GM12878 (cell line): ENCODE measurements around the gene TBC1D25. TPM values are rescaled to one million over a fixed set of nuclear protein-coding genes. Genes with fewer than 3 reads are reported as not detected.
"Not testable (repeated sequence)": the region's sequence is repeated elsewhere in the genome, so short reads cannot be mapped to it uniquely, and the experiment has no call there.

Experiments used
- ATAC-seq: fragments of 200-7000 bp; cut with Tn5 transposase; 3 replicates; pipeline ENCODE4 v1.9.1; 2020; ENCODE audit warnings: mild to moderate bottlenecking, moderate library complexity
- BruUV-seq: library from RNA; stranded (reverse); fragments of 400-500 nt; replicated peaks from 2 replicates; lab custom pipeline; 2021; lab: Mats Ljungman, UMichigan
- CTCF ChIA-PET: fragments of 300-600 bp; sonication (Branson Sonifier 250); formaldehyde crosslinking; extraction: SDS; loops from one replicate; lab custom pipeline; 2021; ENCODE audit warnings: inconsistent platforms; lab: Yijun Ruan, JAX
- POLR2A ChIA-PET: fragments of 350-600 bp; formaldehyde crosslinking; extraction: SDS; loops from one replicate; lab custom pipeline; 2021; ENCODE audit warnings: inconsistent platforms; lab: Charles Lee
- RAD21 ChIA-PET: fragments of 300-600 bp; sonication (Branson Sonifier 250); formaldehyde crosslinking; loops from one replicate; lab custom pipeline; 2023; ENCODE audit warnings: antibody characterized with exemption; ENCODE audit not compliant: unreplicated experiment; lab: Charles Lee
- SMC1A ChIA-PET: fragments of 300-600 bp; sonication (Branson Sonifier 250); formaldehyde crosslinking; loops from one replicate; lab custom pipeline; 2023; ENCODE audit not compliant: unreplicated experiment, uncharacterized antibody; lab: Charles Lee
- DNase-seq: peaks from one replicate; pipeline ENCODE4 v3.0.0-alpha.2; 2011; ENCODE audit warnings: low read depth, low spot score
- FAIRE-seq: peaks from 3 replicates; lab custom pipeline; 2011; peaks lifted over from hg19 to GRCh38; lab: Jason Lieb, UNC
- H2AFZ ChIP-seq: 2 replicates; pipeline ENCODE4 v1.6.0; 2011; ENCODE audit warnings: low read depth, low read length, control low read depth; ENCODE audit not compliant: control insufficient read depth
- H3K27ac ChIP-seq: 2 replicates; pipeline ENCODE4 v1.5.1; 2011; ENCODE audit warnings: control low read depth; ENCODE audit not compliant: control insufficient read depth, insufficient read depth
- H3K27me3 ChIP-seq, 2 experiments: replicated peaks in 1 of 2; 2 replicates each; pipeline versions ENCODE4 v1.6.0 to v1.6.1; 2011; ENCODE audit warnings: low read length in 1 of 2; ENCODE audit not compliant: control insufficient read depth in 2 of 2, insufficient read depth in 2 of 2
- H3K36me3 ChIP-seq, 2 experiments: 2 replicates each; pipeline ENCODE4 v1.5.1; 2011; ENCODE audit warnings: low read length in 1 of 2; ENCODE audit not compliant: control insufficient read depth in 2 of 2, insufficient read depth in 2 of 2
- H3K4me1 ChIP-seq: 2 replicates; pipeline ENCODE4 v1.6.1; 2011; ENCODE audit warnings: mild to moderate bottlenecking, low read length, moderate library complexity, mixed read lengths; ENCODE audit not compliant: control insufficient read depth, insufficient read depth
- H3K4me2 ChIP-seq: 2 replicates; pipeline ENCODE4 v1.6.0; 2011; ENCODE audit warnings: control low read depth; ENCODE audit not compliant: control insufficient read depth, insufficient read depth
- H3K4me3 ChIP-seq: fragments of 200-600 bp; sonication (generic); 2 replicates; pipeline ENCODE4 v1.5.1; 2016
- H3K79me2 ChIP-seq: 2 replicates; pipeline ENCODE4 v1.6.0; 2011; ENCODE audit warnings: low read length; ENCODE audit not compliant: control insufficient read depth, insufficient read depth
- H3K9ac ChIP-seq: 2 replicates; pipeline ENCODE4 v1.8.0; 2011; ENCODE audit warnings: low read length, control low read depth, mixed read lengths; ENCODE audit not compliant: control insufficient read depth, insufficient read depth
- H3K9me3 ChIP-seq: replicated peaks from 3 replicates; pipeline ENCODE4 v1.5.1; 2011; ENCODE audit warnings: mild to moderate bottlenecking, low read length; ENCODE audit not compliant: control insufficient read depth, insufficient read depth
- H4K20me1 ChIP-seq: 2 replicates; pipeline ENCODE4 v1.6.0; 2011; ENCODE audit not compliant: control insufficient read depth, insufficient read depth
- HCFC1 ChIP-seq: fragments of 150-350 bp; IDR thresholded peaks from 2 replicates; pipeline ENCODE4 v1.6.1; 2014; ENCODE audit warnings: low read length
- HDAC6 ChIP-seq: fragments of 200-600 bp; sonication (generic); IDR thresholded peaks from one replicate; pipeline ENCODE4 v1.8.0; 2017; ENCODE audit warnings: antibody characterized with exemption; ENCODE audit not compliant: unreplicated experiment
- IKZF2 ChIP-seq, 2 experiments: fragments of 450-650 bp; IDR thresholded peaks; 2 replicates each; pipeline ENCODE4 v1.6.1; 2017; ENCODE audit warnings: mild to moderate bottlenecking in 2 of 2, moderate library complexity in 2 of 2
- KAT2A ChIP-seq: conservative IDR thresholded peaks from 2 replicates; pipeline ENCODE4 v1.6.1; 2011; ENCODE audit warnings: low read depth, low read length; ENCODE audit not compliant: control insufficient read depth
- MTA3 ChIP-seq: IDR thresholded peaks from 2 replicates; pipeline ENCODE4 v1.6.1; 2012; ENCODE audit warnings: low read length, inconsistent platforms, borderline replicate concordance
- NFXL1 ChIP-seq: fragments of 450-650 bp; IDR thresholded peaks from 2 replicates; pipeline ENCODE4 v1.6.1; 2017; ENCODE audit warnings: antibody characterized with exemption, mild to moderate bottlenecking, borderline replicate concordance
- NFYA ChIP-seq: IDR thresholded peaks from 2 replicates; pipeline ENCODE4 v1.6.1; 2011; ENCODE audit warnings: low read depth, mild to moderate bottlenecking, low read length, improper control_type of control experiment, borderline replicate concordance
- PML ChIP-seq: IDR thresholded peaks from 2 replicates; pipeline ENCODE4 v1.6.1; 2012; ENCODE audit warnings: low read length, inconsistent platforms
- RAD51 ChIP-seq: fragments of 450-650 bp; IDR thresholded peaks from 2 replicates; pipeline ENCODE4 v1.6.1; 2016; ENCODE audit warnings: moderate library complexity, mild to moderate bottlenecking, inconsistent platforms
- SP1 ChIP-seq: IDR thresholded peaks from one replicate; pipeline ENCODE4 v1.6.1; 2011; ENCODE audit warnings: low read depth, low read length
- TCF3 ChIP-seq: IDR thresholded peaks from 2 replicates; pipeline ENCODE4 v1.6.1; 2012; ENCODE audit warnings: low read depth, mild to moderate bottlenecking, low read length, borderline replicate concordance; ENCODE audit not compliant: insufficient read depth
- WGBS: methylation state at CpG from one replicate; pipeline ENCODE4 v1.1.6; 2016; ENCODE audit warnings: low lambda C conversion rate; ENCODE audit not compliant: insufficient replicate concordance, insufficient coverage; ENCODE audit errors: missing lambda C conversion rate; 5-methylcytosine and 5-hydroxymethylcytosine counted together
- in situ Hi-C: fragments of 300-500 bp; cut with MboI; formaldehyde crosslinking; loops from 9 replicates; pipeline ENCODE4 v1.14.3; 2018; ENCODE audit warnings: mixed read lengths
- intact Hi-C: fragments of 100-400 bp; cut with micrococcal nuclease; formaldehyde crosslinking; loops from one replicate; pipeline ENCODE4 v1.14.2; 2022; ENCODE audit not compliant: unreplicated experiment
- polyA plus RNA-seq, 11 experiments: library from polyadenylated mRNA; depleted of rRNA in 4 of 11; unstranded in 6 of 11; stranded (reverse) in 5 of 11; fragments of >200 nt; fragmentation: Nextera tagmentation in 4 of 11; fragmentation: Illumina TruSeq in 1 of 11; extraction: Ambion mirVana in 4 of 11; extraction: Trizol in 1 of 11; gene quantifications; 1 replicate in 1 of 11; 2 replicates in 10 of 11; pipeline versions ENCODE4 v1.2.1 to v1.2.3, GENCODE V29; 2011 to 2016; ENCODE audit warnings: inconsistent platforms in 2 of 11, missing spikeins in 2 of 11, low read depth in 1 of 11
- total RNA-seq, 4 experiments: library from RNA; depleted of rRNA in 3 of 4; stranded (reverse); fragments of >200 nt in 3 of 4; fragmentation: Illumina TruSeq in 1 of 4; extraction: Trizol in 1 of 4; gene quantifications; 2 replicates each; pipeline versions ENCODE4 v1.2.1 to v1.2.3, GENCODE V29; 2013 to 2021

Gene TBC1D25
- total and polyA plus RNA-seq, 10 of the 15 experiments (the other 5 are each of a cell fraction or from before 2014, with no cell fraction given), result 0.79 to 17.3 (median 10.0) TPM

DNA sequence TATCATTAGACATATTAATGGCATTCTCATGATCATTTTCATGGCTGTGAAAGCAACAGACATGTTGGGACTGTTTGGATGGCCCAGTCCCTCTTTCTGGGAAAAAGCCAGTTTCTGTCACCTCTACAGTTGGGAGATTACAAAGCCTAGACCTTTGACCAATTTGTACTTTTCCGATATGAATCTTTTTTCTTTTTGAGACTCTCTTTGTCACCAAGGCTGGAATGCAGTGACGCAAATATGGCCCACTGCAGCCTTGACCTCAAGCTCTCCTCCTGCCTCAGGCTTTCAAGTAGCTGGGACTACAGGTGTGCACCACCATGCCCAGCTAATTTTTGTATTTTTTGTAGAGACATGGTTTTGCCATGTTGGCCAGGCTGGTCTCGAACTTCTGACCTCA, 9.4 kb downstream of the TBC1D25 start:
- Histone ChIP-seq H3K9ac (no peak overlapping the region), H2AFZ (no peak overlapping the region), H3K4me3 (no peak overlapping the region), H3K79me2 (no peaks in the 10 kb centered on the region), H3K27me3 (no peaks in the 10 kb centered on the region), H3K9me3 (no peaks in the 10 kb centered on the region; the same call in 2 of the 3 replicates), H3K4me2 (no peak overlapping the region), H3K4me1 (no peaks in the 10 kb centered on the region), H3K36me3 (peaks cover 0 to 5% of the 10 kb centered on the region in 2 experiments; a peak in 2 of 4 replicates), H4K20me1 (no peaks in the 10 kb centered on the region), H3K27ac (no peak overlapping the region)
- intact Hi-C loops (no loop called here), in situ Hi-C loops (no loop called here)
- ChIA-PET SMC1A (no interaction called here), POLR2A (interaction anchor here (1.5 kb wide), 1 partner anchor 11 kb away, joined by 5 read pairs; no protein-coding TSS in a partner anchor), RAD21 (no interaction called here), CTCF (no interaction called here)
- BruUV-seq, result no TSS peak
- WGBS, result 72% methylated on average over 3 of the region's 3 CpGs
- no peak for DNase-seq
- ATAC-seq, result no peak
- TF ChIP-seq MTA3, result no peak
- TF ChIP-seq IKZF2 (IDR thresholded peaks at IDR 0.05), result no peak
- TF ChIP-seq HCFC1, result no peak
- TF ChIP-seq PML, result no peak
- TF ChIP-seq KAT2A, result no peak
- no peak for TF ChIP-seq NFYA
- no peak for TF ChIP-seq HDAC6
- TF ChIP-seq RAD51, result no peak
- no peak for TF ChIP-seq SP1
- no peak for TF ChIP-seq TCF3
- no peak for TF ChIP-seq NFXL1
- no peak for FAIRE-seq

DNA sequence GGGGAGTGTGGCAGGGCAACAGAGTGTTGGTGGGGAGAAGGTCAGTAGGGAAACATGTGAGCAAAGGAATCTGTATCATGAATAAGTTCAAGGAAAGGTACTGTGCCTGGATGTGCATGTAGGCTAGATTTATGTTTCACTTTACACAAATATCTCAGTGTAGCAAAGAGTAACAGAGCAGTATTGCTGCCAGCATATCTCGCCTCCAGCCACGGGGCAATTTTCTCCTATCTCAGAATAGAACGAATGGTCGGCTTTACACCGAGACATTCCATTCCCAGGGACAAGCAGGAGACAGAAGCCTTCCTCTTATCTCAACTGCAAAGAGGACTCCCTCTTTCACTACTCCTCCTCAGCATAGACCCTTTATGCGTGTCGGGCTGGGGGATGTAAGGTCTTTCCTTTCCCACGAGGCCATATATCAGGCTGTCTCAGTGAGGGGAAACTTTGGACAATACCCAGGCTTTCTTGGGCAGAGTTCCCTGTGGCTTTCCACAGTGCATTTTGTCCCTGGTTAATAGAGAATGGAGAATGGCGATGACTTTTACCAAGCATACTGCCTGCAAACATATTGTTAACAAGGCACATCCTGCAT, 16.3 kb downstream of the TBC1D25 start:
- intact Hi-C loops, POLR2A ChIA-PET, H3K4me3 ChIP-seq, H3K79me2 ChIP-seq, SMC1A ChIA-PET, H3K4me2 ChIP-seq, RAD21 ChIA-PET, in situ Hi-C loops, H3K9me3 ChIP-seq, H3K4me1 ChIP-seq, H3K9ac ChIP-seq, H3K27me3 ChIP-seq, H3K36me3 ChIP-seq, H2AFZ ChIP-seq, ATAC-seq, H3K27ac ChIP-seq, FAIRE-seq, BruUV-seq, CTCF ChIA-PET, DNase-seq, H4K20me1 ChIP-seq: not testable (repeated sequence)
- 73% methylated on average over 9 of the region's 9 CpGs for WGBS
